ENCODE data around the gene ERC2. TPM values are rescaled to one million over a fixed set of nuclear protein-coding genes. Genes with fewer than 3 reads are reported as not detected.

The ERC2 gene
- total and polyA plus RNA-seq, 2 of the 8 experiments (the other 6 are each of a cell fraction or from before 2014, with no cell fraction given): 16.4 to 22.8 TPM

- WGBS, 2 experiments (ENCODE audit: extremely low coverage in 1 of 2, insufficient coverage in 1 of 2, insufficient read length in 1 of 2, insufficient replicate concordance in 2 of 2, low coverage in 1 of 2, low lambda C conversion rate in 2 of 2, missing lambda C conversion rate in 1 of 2): 94% methylated on average over 6 of the region's 6 CpGs; no CpG with 5 or more reads in 1 of the 2 experiments
- H3K36me3 ChIP-seq (ENCODE audit: control insufficient read depth in 2 of 4, insufficient read depth in 4 of 4, low read length in 3 of 4): no peaks in the 10 kb centered on the region
- H3K27ac ChIP-seq (ENCODE audit: low read depth, low read length): no peak overlapping the region
- H2BK15ac ChIP-seq (ENCODE audit: low read length): no peak overlapping the region
- CTCF ChIA-PET (ENCODE audit: partially characterized antibody): interaction anchor here (0.8 kb wide), 1 partner anchor 369 kb away, joined by 3 read pairs; no protein-coding TSS in a partner anchor
- POLR2A ChIA-PET (ENCODE audit: partially characterized antibody): no interaction called here
- no peak overlapping the region for H3K56ac ChIP-seq (replicated peaks; ENCODE audit: insufficient read length, low read depth, low read length)
- H3K9me3 ChIP-seq (ENCODE audit: insufficient read depth in 2 of 2, low read depth in 1 of 2, low read length in 1 of 2): no peaks in the 10 kb centered on the region
- no peak overlapping the region for H2BK20ac ChIP-seq (ENCODE audit: low read length)
- H3K9ac ChIP-seq (replicated peaks in 1 of 4; ENCODE audit: extremely low read depth in 1 of 4, low read depth in 3 of 4, low read length in 3 of 4): no peak overlapping the region
- no peak overlapping the region for H3K18ac ChIP-seq (ENCODE audit: extremely low read depth, low read length)
- H3K23ac ChIP-seq (ENCODE audit: insufficient read length): no peak overlapping the region
- H3K79me1 ChIP-seq (ENCODE audit: low read depth, low read length): no peaks in the 10 kb centered on the region
- no peak overlapping the region for H4K8ac ChIP-seq (ENCODE audit: extremely low read depth, insufficient read depth, low read length)
- H3K4me1 ChIP-seq (replicated peaks in 1 of 4; ENCODE audit: control insufficient read depth in 3 of 4, insufficient read depth in 4 of 4, low read length in 3 of 4): peaks cover 0 to 2% (median 0%) of the 10 kb centered on the region in 4 experiments; a peak in 1 of 7 replicates
- no peak overlapping the region for H3K4ac ChIP-seq (replicated peaks; ENCODE audit: insufficient read length, low read depth, low read length)
- H2BK5ac ChIP-seq (ENCODE audit: low read depth, low read length): no peak overlapping the region
- H3K23me2 ChIP-seq (ENCODE audit: low read depth, low read length): no peaks in the 10 kb centered on the region
- H3K14ac ChIP-seq (ENCODE audit: insufficient read length): no peak overlapping the region
- DNase-seq (ENCODE audit: low read depth in 1 of 2, low spot score in 2 of 2) (no peak), FAIRE-seq (no peak)
- H3K4me2 ChIP-seq (ENCODE audit: insufficient read depth in 1 of 2, low read depth in 2 of 2, low read length in 2 of 2): no peak overlapping the region
- H3K27me3 ChIP-seq (replicated peaks in 1 of 4; ENCODE audit: control insufficient read depth in 3 of 4, extremely low read depth in 1 of 4, insufficient read depth in 3 of 4, low read length in 3 of 4): no peaks in the 10 kb centered on the region
- no peaks in the 10 kb centered on the region for H3K79me2 ChIP-seq (ENCODE audit: control insufficient read depth in 1 of 2, insufficient read depth in 2 of 2, low read length in 2 of 2)
- no peaks in the 10 kb centered on the region for H4K20me1 ChIP-seq (replicated peaks in 1 of 2; ENCODE audit: control insufficient read depth in 1 of 2, insufficient read depth in 2 of 2, low read length in 2 of 2)
- H2AK5ac ChIP-seq (ENCODE audit: low read depth, low read length): no peak overlapping the region
- no peak for TF ChIP-seq SP2 (IDR thresholded peaks at IDR 0.05; ENCODE audit: low read length)
- TF ChIP-seq YY1 (IDR thresholded peaks at IDR 0.05; ENCODE audit: low read depth, low read length): no peak
- TF ChIP-seq EZH2 (IDR thresholded peaks at IDR 0.05; ENCODE audit: low read depth, low read length, severe bottlenecking): no peak
- no peak for TF ChIP-seq CREB1 (IDR thresholded peaks at IDR 0.05)
- no peak overlapping the region for H4K5ac ChIP-seq (ENCODE audit: insufficient read length, low read depth, low read length)
- no peak overlapping the region for H2AFZ ChIP-seq (ENCODE audit: low read length)
- H4K91ac ChIP-seq (replicated peaks; ENCODE audit: insufficient read length, low read length): no peak overlapping the region
- no peak overlapping the region for H2BK12ac ChIP-seq (ENCODE audit: low read depth, low read length)
- no peak overlapping the region for H3K4me3 ChIP-seq (ENCODE audit: extremely low read depth in 1 of 4, insufficient read depth in 2 of 4, low read depth in 3 of 4, low read length in 4 of 4)
- no peak overlapping the region for H2BK120ac ChIP-seq (replicated peaks; ENCODE audit: low read depth, low read length)
Measured at GRCh38 chr3:55775366-55776154, 692.7 kb downstream of the ERC2 start.

Measured in H1 (cell line).